ENCODE measurements around the gene FREM1.

DNA sequence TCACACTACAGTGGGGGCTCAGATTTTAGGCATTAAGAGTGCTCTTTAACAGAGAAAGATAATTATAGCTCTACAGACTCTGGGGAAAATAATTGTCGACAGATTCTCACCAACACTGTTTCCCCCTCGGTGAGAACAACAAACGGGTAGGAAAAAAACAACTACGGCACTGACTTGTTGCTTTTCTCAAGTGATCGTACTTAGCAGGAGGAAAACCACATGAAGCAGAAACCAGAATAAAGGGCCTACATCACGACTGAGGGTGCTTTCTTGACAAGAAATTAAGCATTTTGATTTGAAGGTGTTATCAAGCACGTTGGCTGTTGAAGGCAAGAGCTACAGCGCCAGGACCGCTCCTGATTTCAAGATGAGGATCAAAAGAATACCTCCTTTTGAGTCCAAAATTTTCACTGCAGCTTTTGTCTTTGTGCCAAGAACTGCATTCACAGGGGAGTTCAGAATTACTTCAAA is 160.5 kb downstream of the FREM1 start:
- TF ChIP-seq CTCF (conservative IDR thresholded peaks at IDR 0.05; ENCODE audit: low read depth in 2 of 2): no peak
- TF ChIP-seq EZH2 (IDR thresholded peaks at IDR 0.05; ENCODE audit: low read depth, unreplicated experiment): no peak
- TF ChIP-seq POLR2AphosphoS5 (IDR thresholded peaks at IDR 0.05; ENCODE audit: low read depth): no peak
- no peak for TF ChIP-seq JUNB (IDR thresholded peaks at IDR 0.05; ENCODE audit: unreplicated experiment)
- TF ChIP-seq REST (IDR thresholded peaks at IDR 0.05; ENCODE audit: unreplicated experiment): no peak
- no peak for TF ChIP-seq NANOG (IDR thresholded peaks at IDR 0.05; ENCODE audit: borderline replicate concordance)
- no peak for TF ChIP-seq ETS1 (IDR thresholded peaks at IDR 0.05)
- TF ChIP-seq CREB1 (CRISPR knock-in tag; IDR thresholded peaks at IDR 0.05; ENCODE audit: low read depth): no peak
- TF ChIP-seq EZH2phosphoT487 (IDR thresholded peaks at IDR 0.05; ENCODE audit: unreplicated experiment): no peak
- TF ChIP-seq STAT1 (IDR thresholded peaks at IDR 0.05; ENCODE audit: unreplicated experiment): no peak
- no peak for TF ChIP-seq ZNF331 (CRISPR knock-in tag; IDR thresholded peaks at IDR 0.05; ENCODE audit: low read depth)
